GM12874 (cell line): ENCODE measurements around the gene AKAP13.

Experiments used
- CTCF ChIP-seq: IDR thresholded peaks from 2 replicates; pipeline ENCODE4 v1.5.1; 2011; ENCODE audit warnings: low read depth, mild to moderate bottlenecking, control low read depth, low read length, moderate library complexity; ENCODE audit not compliant: insufficient read depth

The AKAP13 gene

GRCh38 chr15:85444122-85444745 lies 63.8 kb downstream of the AKAP13 start:
- no peak for TF ChIP-seq CTCF

- TF ChIP-seq CTCF, result no peak
Observed at GRCh38 chr15:85445361-85445760, 65.0 kb downstream of the AKAP13 start.

GRCh38 chr15:85451099-85451700 lies 70.8 kb downstream of the AKAP13 start:
- TF ChIP-seq CTCF, result no peak

GRCh38 chr15:85452436-85452835 lies 72.0 kb downstream of the AKAP13 start:
- TF ChIP-seq CTCF, result no peak

- no peak for TF ChIP-seq CTCF
Observed at GRCh38 chr15:85453144-85453872, 72.9 kb downstream of the AKAP13 start.

GRCh38 chr15:85454403-85454802 lies 74.0 kb downstream of the AKAP13 start:
- no peak for TF ChIP-seq CTCF

GRCh38 chr15:85455891-85456290 lies 75.5 kb downstream of the AKAP13 start:
- no peak for TF ChIP-seq CTCF
